GM12875 (cell line): ENCODE measurements around the gene CLDN16.

Experiments used
- H3K4me3 ChIP-seq: one replicate; pipeline ENCODE4 v1.5.1; 2011; ENCODE audit warnings: low read depth, low read length, control low read depth
- TF ChIP-seq, protein P1 (sequence below): IDR thresholded peaks from 2 replicates; pipeline ENCODE4 v1.5.1; 2011; ENCODE audit warnings: low read depth, mild to moderate bottlenecking, control low read depth, inconsistent platforms, low read length, moderate library complexity, borderline replicate concordance; ENCODE audit not compliant: insufficient read depth

CLDN16 gene

GRCh38 chr3:190446573-190447279 is 58.8 kb downstream of the CLDN16 start:
- H3K4me3 ChIP-seq: no peak overlapping the region

GRCh38 chr3:190448256-190448655 is 60.3 kb downstream of the CLDN16 start:
- TF ChIP-seq, protein P1, sequence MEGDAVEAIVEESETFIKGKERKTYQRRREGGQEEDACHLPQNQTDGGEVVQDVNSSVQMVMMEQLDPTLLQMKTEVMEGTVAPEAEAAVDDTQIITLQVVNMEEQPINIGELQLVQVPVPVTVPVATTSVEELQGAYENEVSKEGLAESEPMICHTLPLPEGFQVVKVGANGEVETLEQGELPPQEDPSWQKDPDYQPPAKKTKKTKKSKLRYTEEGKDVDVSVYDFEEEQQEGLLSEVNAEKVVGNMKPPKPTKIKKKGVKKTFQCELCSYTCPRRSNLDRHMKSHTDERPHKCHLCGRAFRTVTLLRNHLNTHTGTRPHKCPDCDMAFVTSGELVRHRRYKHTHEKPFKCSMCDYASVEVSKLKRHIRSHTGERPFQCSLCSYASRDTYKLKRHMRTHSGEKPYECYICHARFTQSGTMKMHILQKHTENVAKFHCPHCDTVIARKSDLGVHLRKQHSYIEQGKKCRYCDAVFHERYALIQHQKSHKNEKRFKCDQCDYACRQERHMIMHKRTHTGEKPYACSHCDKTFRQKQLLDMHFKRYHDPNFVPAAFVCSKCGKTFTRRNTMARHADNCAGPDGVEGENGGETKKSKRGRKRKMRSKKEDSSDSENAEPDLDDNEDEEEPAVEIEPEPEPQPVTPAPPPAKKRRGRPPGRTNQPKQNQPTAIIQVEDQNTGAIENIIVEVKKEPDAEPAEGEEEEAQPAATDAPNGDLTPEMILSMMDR: no peak
- no peak overlapping the region for H3K4me3 ChIP-seq

More at GRCh38 chr3:190446573-190447279, 58.8 kb downstream of the CLDN16 start:
- TF ChIP-seq, protein P1: no peak

DNA sequence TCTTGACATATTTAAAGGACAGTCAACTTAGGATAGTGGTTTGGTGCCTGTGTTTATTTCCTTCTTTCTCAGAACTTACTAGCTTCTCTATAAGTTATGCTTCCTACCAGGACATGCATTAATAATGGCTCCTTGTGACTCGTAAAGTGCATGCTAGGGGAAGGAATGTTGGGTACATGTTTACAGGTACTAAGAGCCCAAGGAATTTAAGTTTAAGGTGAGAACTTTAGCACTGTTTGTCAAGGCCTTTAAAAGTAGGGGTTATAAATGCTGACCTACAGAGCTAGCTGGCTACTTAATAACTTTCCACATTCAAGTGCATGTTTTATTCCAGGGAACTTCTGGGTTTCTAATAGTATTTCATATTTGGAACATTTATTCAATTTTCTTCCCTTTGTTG is 61.8 kb downstream of the CLDN16 start, which contains the start of gene TMEM207:
TMEM207 (minus strand) TSS at position 101 of the 400 bp plus-strand sequence; CDS start at position 9, 92 bp downstream.
- TF ChIP-seq, protein P1: no peak
- H3K4me3 ChIP-seq: no peak within 1 kb of the TSS

DNA sequence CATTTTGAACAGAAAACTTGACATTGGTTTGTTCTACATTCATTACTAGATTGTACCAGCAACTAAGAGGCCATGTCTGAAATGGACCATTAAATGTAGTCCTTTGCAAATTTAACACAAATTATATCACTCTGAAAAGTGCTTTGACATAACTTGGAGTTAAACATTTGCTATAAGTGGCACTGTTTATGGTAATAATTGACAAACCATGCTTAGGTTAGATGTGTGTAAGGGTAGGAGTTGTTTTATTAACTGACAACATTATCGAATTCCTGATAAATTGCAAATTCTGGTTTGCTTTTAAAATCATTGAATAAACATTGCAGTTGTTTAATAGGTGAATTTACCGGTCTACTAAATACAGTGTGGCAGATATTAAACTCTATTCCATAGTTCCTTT is 67.9 kb downstream of the CLDN16 start:
- no peak overlapping the region for H3K4me3 ChIP-seq
- TF ChIP-seq, protein P1: no peak

- no peak overlapping the region for H3K4me3 ChIP-seq
- TF ChIP-seq, protein P1: no peak
Observed at GRCh38 chr3:190456770-190457169, 68.8 kb downstream of the CLDN16 start.

DNA sequence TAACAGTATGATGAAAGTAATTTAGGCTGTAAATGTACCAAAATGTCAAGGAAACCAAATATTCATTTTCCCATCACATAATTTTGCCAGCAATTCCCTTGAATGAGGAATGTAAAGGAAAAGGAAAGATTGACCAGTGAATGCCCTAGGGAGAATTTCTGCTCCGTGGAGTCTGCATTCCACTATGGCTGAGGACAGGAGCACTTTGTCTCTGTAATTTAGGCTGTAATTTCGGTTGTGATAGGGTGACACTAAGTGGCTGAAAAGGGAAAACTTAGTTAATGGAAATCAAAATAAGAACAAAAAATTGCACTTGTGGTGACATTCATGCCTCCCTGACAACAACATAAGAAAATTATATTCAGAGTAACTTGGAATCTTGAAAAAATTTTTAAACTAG is 70.1 kb downstream of the CLDN16 start:
- no peak overlapping the region for H3K4me3 ChIP-seq
- TF ChIP-seq, protein P1: no peak
